GM20431 (cell line): ENCODE data around the gene DOCK1.

ENCODE experiments used
- in situ Hi-C: fragments of 300-500 bp; cut with MseI, MboI; formaldehyde crosslinking; loops from one replicate; pipeline ENCODE4 v1.15.0; 2020; ENCODE audit warnings: low sequenced_read_pairs; ENCODE audit not compliant: unreplicated experiment

Gene DOCK1

DNA sequence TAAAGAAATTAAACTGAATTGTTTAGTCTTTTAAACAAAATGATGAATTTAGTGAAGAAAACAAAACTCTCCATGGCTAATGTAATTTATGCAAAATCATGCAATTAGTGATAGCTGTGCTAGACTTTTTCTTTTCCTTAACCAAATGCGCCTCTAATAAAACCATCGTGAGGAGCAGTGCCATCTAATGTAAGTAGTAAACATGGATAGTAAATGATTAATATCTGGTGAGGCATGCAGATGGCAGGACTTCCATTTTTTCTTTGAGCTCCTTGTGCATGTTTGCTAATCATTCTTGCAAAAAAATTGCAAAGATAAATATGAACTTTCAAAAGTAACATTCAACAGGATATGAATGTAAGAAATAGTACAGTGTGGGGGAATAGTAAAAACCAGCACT lies 288.9 kb downstream of the DOCK1 start:
- in situ Hi-C loops: no loop called here

- in situ Hi-C loops: no loop called here
Measured at GRCh38 chr10:127194599-127194998, 289.4 kb downstream of the DOCK1 start.

GRCh38 chr10:127195041-127195506 lies 289.8 kb downstream of the DOCK1 start:
- in situ Hi-C loops: no loop called here

DNA sequence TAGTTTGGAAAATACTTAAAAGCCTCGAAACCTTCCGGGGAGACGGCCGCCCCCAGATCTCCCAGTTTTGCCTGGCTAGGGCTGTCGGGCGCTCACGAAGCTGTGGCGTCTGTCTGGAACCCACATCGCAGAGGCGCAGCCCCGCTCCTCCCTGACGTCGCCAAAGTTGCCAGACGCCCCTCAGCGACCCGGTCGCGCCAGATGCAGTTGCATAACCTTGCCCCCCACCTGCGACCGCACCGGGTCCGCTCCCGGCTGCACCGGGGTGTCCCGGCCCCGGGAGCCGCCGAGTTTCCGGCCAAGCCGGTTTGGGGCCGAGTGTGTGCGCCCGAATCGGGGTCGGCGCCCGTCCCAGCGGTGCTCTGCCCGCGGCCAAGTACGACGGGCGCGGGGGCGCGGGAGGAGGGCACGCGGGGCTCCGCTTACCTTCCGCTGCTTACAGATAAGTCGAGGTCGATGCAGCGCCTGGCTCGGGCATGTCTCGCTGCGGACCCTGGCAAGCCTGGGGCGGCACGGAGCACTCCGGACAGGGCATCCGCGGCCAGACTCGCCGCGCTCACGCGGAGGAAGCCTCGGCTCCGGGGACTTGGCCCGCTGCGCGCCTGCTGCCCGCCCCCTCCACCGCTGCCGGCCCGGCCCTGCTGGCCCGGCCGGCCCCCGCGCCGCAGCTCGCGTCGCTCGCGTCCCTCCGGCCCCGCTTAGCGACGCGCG lies 290.5 kb downstream of the DOCK1 start:
- in situ Hi-C loops: no loop called here

GRCh38 chr10:127196282-127197153 lies 291.3 kb downstream of the DOCK1 start, which contains the start of gene INSYN2A:
INSYN2A (minus strand) TSS chr10:127196591; CDS start chr10:127176395, 20,196 bp downstream.
- in situ Hi-C loops: no loop called here

DNA sequence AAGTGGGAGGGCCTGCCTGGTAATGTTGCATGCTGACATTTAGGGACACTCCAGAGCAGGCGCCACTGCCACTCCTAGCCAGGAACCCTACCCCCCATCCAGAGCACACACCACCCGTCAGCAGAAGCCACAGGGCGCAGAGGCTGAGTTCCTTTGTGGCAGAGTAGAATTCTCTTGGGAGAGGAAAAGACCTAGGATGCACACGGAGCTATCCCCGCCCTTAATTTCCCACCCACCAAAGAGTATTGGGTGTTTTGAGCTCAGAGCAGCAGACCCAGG lies 291.9 kb downstream of the DOCK1 start:
- in situ Hi-C loops: no loop called here

DNA sequence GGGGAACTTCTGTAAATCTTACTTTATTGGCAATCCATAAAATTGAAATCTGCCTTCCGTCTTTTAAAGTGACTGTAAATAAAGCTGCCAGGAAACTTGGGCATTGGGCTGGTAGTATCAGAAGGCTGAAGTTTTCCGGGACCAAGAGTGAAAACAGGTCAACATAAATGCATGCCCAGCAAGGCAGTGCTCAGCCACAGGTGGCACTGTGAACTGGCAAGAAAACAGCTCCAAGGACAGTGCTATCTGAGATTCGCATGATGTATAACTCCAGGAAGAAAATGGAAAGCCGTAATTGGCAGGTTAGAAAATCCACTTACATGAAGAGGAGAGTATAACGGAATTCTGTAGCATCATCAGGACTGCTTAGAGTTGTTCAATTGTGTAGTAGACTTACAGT lies 293.1 kb downstream of the DOCK1 start:
- in situ Hi-C loops: no loop called here

- in situ Hi-C loops: no loop called here
Measured at GRCh38 chr10:127198721-127199120, 293.5 kb downstream of the DOCK1 start.

DNA sequence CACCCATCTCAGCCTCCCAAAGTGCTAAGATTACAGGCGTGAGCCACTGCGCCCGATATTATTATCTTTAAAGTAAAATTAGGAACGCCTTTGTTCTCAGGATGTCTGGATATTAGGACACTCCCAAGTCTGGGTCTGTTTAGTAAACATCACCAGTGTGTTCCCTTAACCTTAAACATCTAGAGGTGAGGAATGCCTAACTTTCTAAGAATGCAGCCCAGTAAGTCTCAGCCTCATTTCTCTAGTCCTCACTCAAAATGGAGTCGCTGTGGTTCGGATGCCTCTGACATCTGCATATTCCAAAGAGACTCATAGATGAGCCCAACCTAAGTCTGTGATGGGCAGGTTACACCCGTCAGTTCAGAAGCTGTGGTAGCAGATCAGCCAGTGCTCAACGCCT lies 295.4 kb downstream of the DOCK1 start:
- in situ Hi-C loops: no loop called here

GRCh38 chr10:127203067-127203466 lies 297.8 kb downstream of the DOCK1 start:
- in situ Hi-C loops: no loop called here

GRCh38 chr10:127207081-127207480 lies 301.9 kb downstream of the DOCK1 start:
- in situ Hi-C loops: no loop called here

GRCh38 chr10:127210936-127211466 lies 305.8 kb downstream of the DOCK1 start:
- in situ Hi-C loops: no loop called here

DNA sequence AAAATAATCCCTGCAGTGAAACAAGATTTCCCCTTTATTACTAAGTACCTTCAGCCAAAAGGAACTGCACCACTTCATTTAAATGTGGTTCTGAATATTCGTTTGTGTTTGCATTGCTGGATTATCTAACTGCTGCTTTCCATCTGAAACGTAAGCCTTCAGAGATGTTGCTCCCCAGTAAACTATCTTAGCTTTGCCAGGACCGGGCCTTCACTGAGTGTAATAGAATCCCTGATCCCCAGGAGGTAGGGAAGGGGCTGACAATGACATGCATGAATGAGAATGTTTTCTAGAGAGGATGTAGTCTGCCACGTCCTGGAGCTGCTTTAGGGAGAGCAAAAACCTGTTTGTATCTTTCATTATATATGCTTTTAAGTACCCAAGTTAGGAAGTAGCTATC lies 310.6 kb downstream of the DOCK1 start:
- in situ Hi-C loops: no loop called here

GRCh38 chr10:127216274-127216673 lies 311.0 kb downstream of the DOCK1 start:
- in situ Hi-C loops: no loop called here

- in situ Hi-C loops: no loop called here
Measured at GRCh38 chr10:127216786-127217185, 311.6 kb downstream of the DOCK1 start.

DNA sequence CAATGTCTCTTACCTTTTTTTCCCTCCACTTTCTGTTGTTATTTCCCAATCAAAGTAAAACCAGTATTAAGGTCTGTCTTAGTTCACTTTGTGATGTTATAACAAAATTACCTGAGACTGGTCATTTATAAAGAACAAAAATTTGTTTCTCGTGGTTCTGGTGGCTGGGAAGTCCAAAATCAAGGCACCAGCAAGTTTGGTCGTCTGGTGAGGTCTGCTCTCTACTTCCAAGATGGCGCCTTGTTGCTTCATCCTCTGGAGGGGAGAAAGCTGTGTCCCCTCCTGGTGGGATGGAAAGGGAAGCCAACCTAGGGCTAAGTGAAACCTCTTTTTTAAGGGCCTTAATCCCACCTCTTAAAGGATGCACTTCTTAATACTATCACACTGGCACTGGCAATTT lies 313.4 kb downstream of the DOCK1 start:
- in situ Hi-C loops: no loop called here

- in situ Hi-C loops: no loop called here
Measured at GRCh38 chr10:127221281-127221680, 316.1 kb downstream of the DOCK1 start.

DNA sequence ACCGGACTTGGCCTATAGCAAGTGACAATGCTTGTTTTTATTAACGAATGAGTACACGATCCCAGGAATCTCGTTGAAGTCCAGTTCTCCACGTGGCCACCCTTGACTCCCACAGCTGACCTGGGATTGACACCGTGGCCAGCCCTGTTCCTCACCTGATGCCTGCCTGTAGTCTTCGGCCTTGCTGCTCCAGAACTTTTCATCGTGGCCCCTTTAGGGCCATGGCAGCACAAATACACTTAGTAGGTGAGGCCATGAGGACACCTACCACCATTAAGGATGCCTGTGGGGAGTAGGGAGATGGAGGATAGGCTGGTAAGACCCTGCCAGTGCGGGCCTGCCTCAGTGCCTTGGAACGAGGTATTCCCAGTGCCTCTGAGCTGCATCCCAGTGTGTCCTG lies 321.8 kb downstream of the DOCK1 start:
- in situ Hi-C loops: no loop called here

DNA sequence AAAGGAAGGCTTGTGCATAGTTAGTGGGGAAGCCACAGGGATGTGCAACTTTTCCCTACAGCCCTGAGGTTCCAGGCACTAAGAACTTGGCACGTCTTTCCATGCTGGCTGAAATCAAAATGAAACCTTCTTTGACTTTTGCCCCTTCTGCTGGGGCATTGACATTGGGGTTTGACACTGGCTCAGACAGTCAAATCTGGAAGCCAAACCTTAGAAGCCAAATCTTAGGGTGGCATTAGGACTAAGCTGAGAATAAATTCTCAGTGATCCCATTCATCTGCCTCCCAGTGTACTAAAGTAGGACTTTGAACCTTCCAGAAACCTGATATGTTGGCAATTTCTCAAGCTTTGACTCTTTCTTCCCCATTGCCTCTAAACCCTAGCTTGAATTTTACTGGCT lies 322.4 kb downstream of the DOCK1 start:
- in situ Hi-C loops: no loop called here

DNA sequence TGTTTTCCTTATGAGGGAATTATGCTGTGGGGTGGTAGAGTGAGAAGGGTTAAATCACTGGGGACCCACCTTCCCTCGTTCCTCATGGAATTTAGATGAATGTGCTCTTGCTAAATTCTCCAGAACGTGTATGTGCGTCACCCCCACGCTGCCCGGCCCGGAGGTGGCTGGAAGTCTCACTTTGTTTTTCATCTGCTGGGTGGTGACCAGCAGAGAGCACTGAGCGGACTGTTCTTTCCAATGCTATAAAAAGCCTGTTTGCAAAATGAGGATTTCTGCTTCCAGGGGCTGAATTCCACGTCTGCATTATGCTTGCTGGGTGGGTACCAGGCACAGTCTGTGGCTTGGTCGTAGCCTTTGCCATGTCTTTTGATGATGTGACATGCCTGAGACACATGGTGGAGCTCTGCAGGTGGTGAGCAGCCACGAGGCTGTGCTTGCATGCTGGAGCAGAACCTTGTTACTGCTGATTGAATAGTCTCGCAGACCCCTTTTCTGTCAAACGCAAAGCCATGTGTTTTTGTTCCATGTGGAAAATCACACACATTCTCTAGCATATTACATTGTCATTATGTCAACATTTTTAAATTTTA lies 323.1 kb downstream of the DOCK1 start:
- in situ Hi-C loops: no loop called here

DNA sequence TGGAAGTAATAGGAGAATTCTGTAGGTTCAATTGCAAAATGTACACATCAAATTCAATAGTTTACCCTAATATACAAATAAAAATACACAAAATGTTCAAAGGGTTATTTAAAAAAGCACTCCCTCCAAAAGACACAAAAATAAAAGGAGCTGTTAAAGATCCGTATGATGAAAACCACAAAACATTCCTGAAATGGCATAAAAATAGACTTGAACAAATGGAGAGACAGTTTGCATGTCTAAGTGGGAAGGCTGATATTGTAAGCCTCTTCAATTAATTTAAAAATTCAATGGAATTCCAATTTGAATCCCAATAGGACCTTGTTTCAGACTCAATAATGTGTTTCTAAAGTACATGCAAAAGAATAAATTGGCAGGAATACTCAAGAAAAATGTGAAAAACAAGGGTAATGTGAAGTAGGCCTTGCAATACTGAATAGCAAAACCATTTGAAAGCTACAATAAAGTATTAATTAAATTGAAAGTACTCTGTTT lies 329.1 kb downstream of the DOCK1 start:
- in situ Hi-C loops: no loop called here
